ENCODE measurements around the gene CBX1.

DNA sequence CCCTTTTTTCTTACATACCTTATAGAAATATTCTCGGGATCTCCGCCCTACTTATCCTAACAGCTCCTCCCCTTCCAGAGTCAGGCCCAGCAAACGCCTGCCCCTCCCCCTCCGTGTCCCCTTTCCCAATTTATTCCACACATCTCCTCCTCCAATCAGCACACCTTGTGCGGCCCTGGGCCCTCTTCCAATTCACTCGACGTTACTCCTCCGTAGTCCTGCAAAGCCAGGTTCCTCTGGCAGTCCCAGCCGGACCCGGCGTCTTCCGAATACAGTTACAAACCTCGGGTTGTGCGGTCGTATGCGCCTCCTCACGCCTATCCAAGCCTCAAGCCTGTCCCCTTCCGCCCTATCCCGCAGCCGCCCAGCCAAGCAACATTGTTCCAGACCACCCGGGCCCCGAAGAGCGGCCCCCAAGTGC, 677 bp downstream of the CBX1 start:
- TF ChIP-seq, protein P1, sequence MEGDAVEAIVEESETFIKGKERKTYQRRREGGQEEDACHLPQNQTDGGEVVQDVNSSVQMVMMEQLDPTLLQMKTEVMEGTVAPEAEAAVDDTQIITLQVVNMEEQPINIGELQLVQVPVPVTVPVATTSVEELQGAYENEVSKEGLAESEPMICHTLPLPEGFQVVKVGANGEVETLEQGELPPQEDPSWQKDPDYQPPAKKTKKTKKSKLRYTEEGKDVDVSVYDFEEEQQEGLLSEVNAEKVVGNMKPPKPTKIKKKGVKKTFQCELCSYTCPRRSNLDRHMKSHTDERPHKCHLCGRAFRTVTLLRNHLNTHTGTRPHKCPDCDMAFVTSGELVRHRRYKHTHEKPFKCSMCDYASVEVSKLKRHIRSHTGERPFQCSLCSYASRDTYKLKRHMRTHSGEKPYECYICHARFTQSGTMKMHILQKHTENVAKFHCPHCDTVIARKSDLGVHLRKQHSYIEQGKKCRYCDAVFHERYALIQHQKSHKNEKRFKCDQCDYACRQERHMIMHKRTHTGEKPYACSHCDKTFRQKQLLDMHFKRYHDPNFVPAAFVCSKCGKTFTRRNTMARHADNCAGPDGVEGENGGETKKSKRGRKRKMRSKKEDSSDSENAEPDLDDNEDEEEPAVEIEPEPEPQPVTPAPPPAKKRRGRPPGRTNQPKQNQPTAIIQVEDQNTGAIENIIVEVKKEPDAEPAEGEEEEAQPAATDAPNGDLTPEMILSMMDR (conservative IDR thresholded peaks at IDR 0.05; ENCODE audit: low read length): no peak
- TF ChIP-seq EZH2phosphoT487 (IDR thresholded peaks at IDR 0.05; ENCODE audit: borderline replicate concordance, low read depth, low read length): no peak

Measured in OCI-LY7 (cell line).